GM12878 (cell line): ENCODE data around the gene NFYC. TPM values are rescaled to one million over a fixed set of nuclear protein-coding genes. Genes with fewer than 3 reads are reported as not detected.

ENCODE experiments used
- ATAC-seq: fragments of 200-7000 bp; cut with Tn5 transposase; 3 replicates; pipeline ENCODE4 v1.9.1; 2020; ENCODE audit warnings: mild to moderate bottlenecking, moderate library complexity
- BruUV-seq: library from RNA; stranded (reverse); fragments of 400-500 nt; replicated peaks from 2 replicates; lab custom pipeline; 2021; lab: Mats Ljungman, UMichigan
- CTCF ChIA-PET: fragments of 300-600 bp; sonication (Branson Sonifier 250); formaldehyde crosslinking; extraction: SDS; loops from one replicate; lab custom pipeline; 2021; ENCODE audit warnings: inconsistent platforms; lab: Yijun Ruan, JAX
- POLR2A ChIA-PET: fragments of 350-600 bp; formaldehyde crosslinking; extraction: SDS; loops from one replicate; lab custom pipeline; 2021; ENCODE audit warnings: inconsistent platforms; lab: Charles Lee
- RAD21 ChIA-PET: fragments of 300-600 bp; sonication (Branson Sonifier 250); formaldehyde crosslinking; loops from one replicate; lab custom pipeline; 2023; ENCODE audit warnings: antibody characterized with exemption; ENCODE audit not compliant: unreplicated experiment; lab: Charles Lee
- SMC1A ChIA-PET: fragments of 300-600 bp; sonication (Branson Sonifier 250); formaldehyde crosslinking; loops from one replicate; lab custom pipeline; 2023; ENCODE audit not compliant: unreplicated experiment, uncharacterized antibody; lab: Charles Lee
- DNase-seq: peaks from one replicate; pipeline ENCODE4 v3.0.0-alpha.2; 2011; ENCODE audit warnings: low read depth, low spot score
- FAIRE-seq: peaks from 3 replicates; lab custom pipeline; 2011; peaks lifted over from hg19 to GRCh38; lab: Jason Lieb, UNC
- H2AFZ ChIP-seq: 2 replicates; pipeline ENCODE4 v1.6.0; 2011; ENCODE audit warnings: low read depth, low read length, control low read depth; ENCODE audit not compliant: control insufficient read depth
- H3K27ac ChIP-seq: 2 replicates; pipeline ENCODE4 v1.5.1; 2011; ENCODE audit warnings: control low read depth; ENCODE audit not compliant: control insufficient read depth, insufficient read depth
- H3K27me3 ChIP-seq, 2 experiments: replicated peaks in 1 of 2; 2 replicates each; pipeline versions ENCODE4 v1.6.0 to v1.6.1; 2011; ENCODE audit warnings: low read length in 1 of 2; ENCODE audit not compliant: control insufficient read depth in 2 of 2, insufficient read depth in 2 of 2
- H3K36me3 ChIP-seq, 2 experiments: 2 replicates each; pipeline ENCODE4 v1.5.1; 2011; ENCODE audit warnings: low read length in 1 of 2; ENCODE audit not compliant: control insufficient read depth in 2 of 2, insufficient read depth in 2 of 2
- H3K4me1 ChIP-seq: 2 replicates; pipeline ENCODE4 v1.6.1; 2011; ENCODE audit warnings: mild to moderate bottlenecking, low read length, moderate library complexity, mixed read lengths; ENCODE audit not compliant: control insufficient read depth, insufficient read depth
- H3K4me2 ChIP-seq: 2 replicates; pipeline ENCODE4 v1.6.0; 2011; ENCODE audit warnings: control low read depth; ENCODE audit not compliant: control insufficient read depth, insufficient read depth
- H3K4me3 ChIP-seq: fragments of 200-600 bp; sonication (generic); 2 replicates; pipeline ENCODE4 v1.5.1; 2016
- H3K79me2 ChIP-seq: 2 replicates; pipeline ENCODE4 v1.6.0; 2011; ENCODE audit warnings: low read length; ENCODE audit not compliant: control insufficient read depth, insufficient read depth
- H3K9ac ChIP-seq: 2 replicates; pipeline ENCODE4 v1.8.0; 2011; ENCODE audit warnings: low read length, control low read depth, mixed read lengths; ENCODE audit not compliant: control insufficient read depth, insufficient read depth
- H3K9me3 ChIP-seq: replicated peaks from 3 replicates; pipeline ENCODE4 v1.5.1; 2011; ENCODE audit warnings: mild to moderate bottlenecking, low read length; ENCODE audit not compliant: control insufficient read depth, insufficient read depth
- H4K20me1 ChIP-seq: 2 replicates; pipeline ENCODE4 v1.6.0; 2011; ENCODE audit not compliant: control insufficient read depth, insufficient read depth
- CTCF ChIP-seq, 3 experiments: IDR thresholded peaks in 2 of 3; conservative IDR thresholded peaks in 1 of 3; 2 replicates each; pipeline ENCODE4 v1.5.1; 2011; ENCODE audit warnings: low read depth in 3 of 3, low read length in 3 of 3, mild to moderate bottlenecking in 3 of 3, control low read depth in 2 of 3, moderate library complexity in 2 of 3, inconsistent platforms in 1 of 3, mixed read lengths in 1 of 3; ENCODE audit not compliant: control insufficient read depth in 2 of 3, insufficient read depth in 1 of 3; ENCODE audit errors: extremely low read depth in 1 of 3
- IRF3 ChIP-seq: fragments of 450-650 bp; IDR thresholded peaks from 2 replicates; pipeline ENCODE4 v1.6.1; 2014; ENCODE audit warnings: mild to moderate bottlenecking
- WGBS: methylation state at CpG from one replicate; pipeline ENCODE4 v1.1.6; 2016; ENCODE audit warnings: low lambda C conversion rate; ENCODE audit not compliant: insufficient replicate concordance, insufficient coverage; ENCODE audit errors: missing lambda C conversion rate; 5-methylcytosine and 5-hydroxymethylcytosine counted together
- in situ Hi-C: fragments of 300-500 bp; cut with MboI; formaldehyde crosslinking; loops from 9 replicates; pipeline ENCODE4 v1.14.3; 2018; ENCODE audit warnings: mixed read lengths
- intact Hi-C: fragments of 100-400 bp; cut with micrococcal nuclease; formaldehyde crosslinking; loops from one replicate; pipeline ENCODE4 v1.14.2; 2022; ENCODE audit not compliant: unreplicated experiment
- polyA plus RNA-seq, 11 experiments: library from polyadenylated mRNA; depleted of rRNA in 4 of 11; unstranded in 6 of 11; stranded (reverse) in 5 of 11; fragments of >200 nt; fragmentation: Nextera tagmentation in 4 of 11; fragmentation: Illumina TruSeq in 1 of 11; extraction: Ambion mirVana in 4 of 11; extraction: Trizol in 1 of 11; gene quantifications; 1 replicate in 1 of 11; 2 replicates in 10 of 11; pipeline versions ENCODE4 v1.2.1 to v1.2.3, GENCODE V29; 2011 to 2016; ENCODE audit warnings: inconsistent platforms in 2 of 11, missing spikeins in 2 of 11, low read depth in 1 of 11
- total RNA-seq, 4 experiments: library from RNA; depleted of rRNA in 3 of 4; stranded (reverse); fragments of >200 nt in 3 of 4; fragmentation: Illumina TruSeq in 1 of 4; extraction: Trizol in 1 of 4; gene quantifications; 2 replicates each; pipeline versions ENCODE4 v1.2.1 to v1.2.3, GENCODE V29; 2013 to 2021

NFYC gene
- total and polyA plus RNA-seq, 10 of the 15 experiments (the other 5 are each of a cell fraction or from before 2014, with no cell fraction given), result 4.3 to 84.2 (median 58.3) TPM

GRCh38 chr1:40769815-40770214, 78.3 kb downstream of the NFYC start:
- ChIA-PET SMC1A (interaction anchor here (0.8 to 7.5 kb wide), 5 partner anchors 16 to 159 kb away, joined by 3 to 111 read pairs (median 3); no protein-coding TSS in a partner anchor), POLR2A (no interaction called here), CTCF (interaction anchor here (0.7 to 8.9 kb wide), 8 partner anchors 13 to 182 kb away, joined by 3 to 254 read pairs (median 6); partner anchors contain the start of gene NFYC), RAD21 (interaction anchor here (1.0 to 6.5 kb wide), 2 partner anchors 17 to 79 kb away, joined by 3 to 86 read pairs; no protein-coding TSS in a partner anchor)
- Histone ChIP-seq H4K20me1 (no peaks in the 10 kb centered on the region), H3K9ac (no peak overlapping the region), H3K27ac (0 out of 2 replicates have a peak overlapping the region, but pooled peaks have one; percentile 4), H3K36me3 (peaks cover 43 to 57% of the 10 kb centered on the region in 2 experiments), H3K4me3 (no peak overlapping the region), H3K27me3 (no peaks in the 10 kb centered on the region), H3K9me3 (no peaks in the 10 kb centered on the region), H3K4me1 (peaks cover 6% of the 10 kb centered on the region), H3K79me2 (peaks cover 2% of the 10 kb centered on the region; the same call in 1 of the 2 replicates), H3K4me2 (no peak overlapping the region), H2AFZ (no peak overlapping the region)
- 83% methylated on average over 4 of the region's 4 CpGs for WGBS
- intact Hi-C loops (loop anchor here (5.0 kb wide), 1 partner anchor 182 kb away; no protein-coding TSS in a partner anchor), in situ Hi-C loops (no loop called here)
- ATAC-seq (peak; percentile 52), DNase-seq (no peak), FAIRE-seq (no peak)
- peak; percentile 7 to 20 (median 15); a peak in 3 of 6 replicates for TF ChIP-seq CTCF (IDR thresholded peaks at IDR 0.05 in 2 of 3, conservative IDR thresholded peaks at IDR 0.05 in 1 of 3; ENCODE audit: control insufficient read depth in 2 of 3, extremely low read depth in 1 of 3, insufficient read depth in 1 of 3, low read depth in 3 of 3, low read length in 3 of 3)
- no peak for TF ChIP-seq IRF3
- BruUV-seq, result no TSS peak
